ENCODE measurements around the gene PGLYRP2. TPM values are rescaled to one million over a fixed set of nuclear protein-coding genes. Genes with fewer than 3 reads are reported as not detected.

The PGLYRP2 gene
- total and polyA plus RNA-seq, 2 of the 13 experiments (the other 11 are each of a cell fraction or from before 2014, with no cell fraction given), result 0.04 to 1.0 TPM

GRCh38 chr19:15502264-15502663, 23.0 kb upstream of the PGLYRP2 start (continued):
- TF ChIP-seq ZNF607 (CRISPR knock-in tag; IDR thresholded peaks at IDR 0.05; ENCODE audit: borderline replicate concordance), result no peak

- in situ Hi-C loops (cut with HindIII; ENCODE audit: extremely low pct_ligation_motif_present, low pct_unique_long_range_greater_than_20kb) (no loop called here), intact Hi-C loops (cut with micrococcal nuclease; ENCODE audit: unreplicated experiment) (no loop called here)
- Histone ChIP-seq H3K36me3 (replicated peaks in 1 of 2; ENCODE audit: control insufficient read depth in 1 of 2, insufficient read depth in 2 of 2, low read length in 2 of 2) (no peaks in the 10 kb centered on the region), H2AFZ (ENCODE audit: low read length) (no peak overlapping the region), H3K4me3 (replicated peaks in 1 of 3; ENCODE audit: insufficient read depth in 1 of 3, low read depth in 2 of 3, low read length in 3 of 3) (no peak overlapping the region), H4K20me1 (ENCODE audit: insufficient read depth, low read length) (no peaks in the 10 kb centered on the region), H3K4me2 (ENCODE audit: low read depth, low read length) (no peak overlapping the region), H3K9me3 (ENCODE audit: low read length) (no peaks in the 10 kb centered on the region), H3K27me3 (ENCODE audit: control insufficient read depth in 1 of 2, insufficient read depth in 2 of 2, low read length in 2 of 2) (peaks cover 3 to 9% of the 10 kb centered on the region in 2 experiments; a peak in 3 of 5 replicates), H3K79me2 (ENCODE audit: insufficient read depth, low read length) (no peaks in the 10 kb centered on the region), H3K27ac (ENCODE audit: extremely low read length, insufficient read depth, low read length) (no peak overlapping the region), H3K9ac (ENCODE audit: insufficient read depth, low read depth, low read length) (no peak overlapping the region), H3K4me1 (ENCODE audit: insufficient read depth, low read length) (peaks cover 14% of the 10 kb centered on the region)
- 74% methylated on average over 1 of the region's 1 CpG for WGBS (ENCODE audit: low lambda C conversion rate)
- ATAC-seq, result no peak
- ChIA-PET POLR2A (no interaction called here), CTCF (ENCODE audit: low intra/inter-chr PET ratio, low total read pairs) (no interaction called here)
- FAIRE-seq, result no peak
- TF ChIP-seq GABPB1 (CRISPR knock-in tag; IDR thresholded peaks at IDR 0.05) (no peak), ISX (CRISPR knock-in tag; conservative IDR thresholded peaks at IDR 0.05) (no peak)
- BruUV-seq (replicated peaks), result no TSS peak
- DNase-seq (ENCODE audit: low spot score), result no peak
Observed at GRCh38 chr19:15501596-15501995, 22.3 kb upstream of the PGLYRP2 start.

GRCh38 chr19:15498910-15499309, 19.6 kb upstream of the PGLYRP2 start:
- DNase-seq (ENCODE audit: low spot score) (no peak), FAIRE-seq (no peak), ATAC-seq (no peak)
- no peaks in the 10 kb centered on the region for H3K36me3 ChIP-seq (replicated peaks in 1 of 2; ENCODE audit: control insufficient read depth in 1 of 2, insufficient read depth in 2 of 2, low read length in 2 of 2)
- H3K4me1 ChIP-seq (ENCODE audit: insufficient read depth, low read length), result peaks cover 7% of the 10 kb centered on the region
- no peak overlapping the region for H3K9ac ChIP-seq (ENCODE audit: insufficient read depth, low read depth, low read length)
- CTCF ChIA-PET (ENCODE audit: low intra/inter-chr PET ratio, low total read pairs), result no interaction called here
- H3K79me2 ChIP-seq (ENCODE audit: insufficient read depth, low read length), result no peaks in the 10 kb centered on the region
- no peaks in the 10 kb centered on the region for H3K9me3 ChIP-seq (ENCODE audit: low read length)
- no peak overlapping the region for H3K4me3 ChIP-seq (replicated peaks in 1 of 3; ENCODE audit: insufficient read depth in 1 of 3, low read depth in 2 of 3, low read length in 3 of 3)
- no peak overlapping the region for H3K4me2 ChIP-seq (ENCODE audit: low read depth, low read length)
- peaks cover 0 to 7% of the 10 kb centered on the region in 2 experiments; a peak in 1 of 5 replicates for H3K27me3 ChIP-seq (ENCODE audit: control insufficient read depth in 1 of 2, insufficient read depth in 2 of 2, low read length in 2 of 2)
- in situ Hi-C loops (cut with HindIII; ENCODE audit: extremely low pct_ligation_motif_present, low pct_unique_long_range_greater_than_20kb), result no loop called here
- H2AFZ ChIP-seq (ENCODE audit: low read length), result no peak overlapping the region
- intact Hi-C loops (cut with micrococcal nuclease; ENCODE audit: unreplicated experiment), result no loop called here
- no peak overlapping the region for H3K27ac ChIP-seq (ENCODE audit: extremely low read length, insufficient read depth, low read length)
- POLR2A ChIA-PET, result no interaction called here
- H4K20me1 ChIP-seq (ENCODE audit: insufficient read depth, low read length), result no peaks in the 10 kb centered on the region
- 28% methylated on average over 6 of the region's 6 CpGs for WGBS (ENCODE audit: low lambda C conversion rate)
- BruUV-seq (replicated peaks), result no TSS peak
- TF ChIP-seq ZNF652 (CRISPR knock-in tag; IDR thresholded peaks at IDR 0.05; ENCODE audit: borderline replicate concordance, low read depth) (no peak), DPF2 (CRISPR knock-in tag; IDR thresholded peaks at IDR 0.05; ENCODE audit: borderline replicate concordance, low read depth) (no peak), TBX3 (IDR thresholded peaks at IDR 0.05; ENCODE audit: borderline replicate concordance) (no peak), ARID4A (CRISPR knock-in tag; IDR thresholded peaks at IDR 0.05; ENCODE audit: borderline replicate concordance) (no peak), ZNF746 (CRISPR knock-in tag; IDR thresholded peaks at IDR 0.05) (no peak), ZFP41 (CRISPR knock-in tag; IDR thresholded peaks at IDR 0.05; ENCODE audit: borderline replicate concordance) (no peak), NR3C1 (CRISPR knock-in tag; IDR thresholded peaks at IDR 0.05) (no peak)
- TF ChIP-seq, protein P1, sequence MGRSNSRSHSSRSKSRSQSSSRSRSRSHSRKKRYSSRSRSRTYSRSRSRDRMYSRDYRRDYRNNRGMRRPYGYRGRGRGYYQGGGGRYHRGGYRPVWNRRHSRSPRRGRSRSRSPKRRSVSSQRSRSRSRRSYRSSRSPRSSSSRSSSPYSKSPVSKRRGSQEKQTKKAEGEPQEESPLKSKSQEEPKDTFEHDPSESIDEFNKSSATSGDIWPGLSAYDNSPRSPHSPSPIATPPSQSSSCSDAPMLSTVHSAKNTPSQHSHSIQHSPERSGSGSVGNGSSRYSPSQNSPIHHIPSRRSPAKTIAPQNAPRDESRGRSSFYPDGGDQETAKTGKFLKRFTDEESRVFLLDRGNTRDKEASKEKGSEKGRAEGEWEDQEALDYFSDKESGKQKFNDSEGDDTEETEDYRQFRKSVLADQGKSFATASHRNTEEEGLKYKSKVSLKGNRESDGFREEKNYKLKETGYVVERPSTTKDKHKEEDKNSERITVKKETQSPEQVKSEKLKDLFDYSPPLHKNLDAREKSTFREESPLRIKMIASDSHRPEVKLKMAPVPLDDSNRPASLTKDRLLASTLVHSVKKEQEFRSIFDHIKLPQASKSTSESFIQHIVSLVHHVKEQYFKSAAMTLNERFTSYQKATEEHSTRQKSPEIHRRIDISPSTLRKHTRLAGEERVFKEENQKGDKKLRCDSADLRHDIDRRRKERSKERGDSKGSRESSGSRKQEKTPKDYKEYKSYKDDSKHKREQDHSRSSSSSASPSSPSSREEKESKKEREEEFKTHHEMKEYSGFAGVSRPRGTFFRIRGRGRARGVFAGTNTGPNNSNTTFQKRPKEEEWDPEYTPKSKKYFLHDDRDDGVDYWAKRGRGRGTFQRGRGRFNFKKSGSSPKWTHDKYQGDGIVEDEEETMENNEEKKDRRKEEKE (IDR thresholded peaks at IDR 0.05), result no peak
